Panc1 (cell line): ENCODE data around the gene NOSTRIN.

Experiments
- CTCF ChIP-seq: fragments of 450-650 bp; IDR thresholded peaks from 2 replicates; pipeline ENCODE4 v1.5.1; 2017; ENCODE audit warnings: mild to moderate bottlenecking
- POLR2AphosphoS5 ChIP-seq: IDR thresholded peaks from 2 replicates; pipeline ENCODE4 v1.6.1; 2012; ENCODE audit warnings: mild to moderate bottlenecking, low read depth, low read length, moderate library complexity
- REST ChIP-seq, 2 experiments: IDR thresholded peaks; 2 replicates each; pipeline ENCODE4 v1.6.1; 2011 to 2012; ENCODE audit warnings: low read depth in 2 of 2, control low read depth in 1 of 2, low read length in 1 of 2, mild to moderate bottlenecking in 1 of 2, moderate library complexity in 1 of 2; ENCODE audit not compliant: insufficient read depth in 1 of 2
- SIN3A ChIP-seq: IDR thresholded peaks from 2 replicates; pipeline ENCODE4 v1.6.1; 2012; ENCODE audit warnings: low read depth, mild to moderate bottlenecking, low read length, moderate library complexity, borderline replicate concordance; ENCODE audit not compliant: insufficient read depth
- TCF7L2 ChIP-seq: IDR thresholded peaks from 2 replicates; pipeline ENCODE4 v1.6.1; 2011; ENCODE audit warnings: mild to moderate bottlenecking, low read depth, low read length, inconsistent platforms

GRCh38 chr2:168802859-168803725, 655 bp downstream of the NOSTRIN start:
- no peak for TF ChIP-seq CTCF
- no peak for TF ChIP-seq POLR2AphosphoS5
- no peak for TF ChIP-seq REST (IDR thresholded peaks at IDR 0.05; ENCODE audit: insufficient read depth in 1 of 2, low read depth in 2 of 2, low read length in 1 of 2)
- no peak for TF ChIP-seq TCF7L2
- TF ChIP-seq SIN3A = no peak
